Measurements from ENCODE around the gene MYRIP.
"Not testable (repeated sequence)": the region's sequence is repeated elsewhere in the genome, so short reads cannot be mapped to it uniquely, and the experiment has no call there.

Gene MYRIP

DNA sequence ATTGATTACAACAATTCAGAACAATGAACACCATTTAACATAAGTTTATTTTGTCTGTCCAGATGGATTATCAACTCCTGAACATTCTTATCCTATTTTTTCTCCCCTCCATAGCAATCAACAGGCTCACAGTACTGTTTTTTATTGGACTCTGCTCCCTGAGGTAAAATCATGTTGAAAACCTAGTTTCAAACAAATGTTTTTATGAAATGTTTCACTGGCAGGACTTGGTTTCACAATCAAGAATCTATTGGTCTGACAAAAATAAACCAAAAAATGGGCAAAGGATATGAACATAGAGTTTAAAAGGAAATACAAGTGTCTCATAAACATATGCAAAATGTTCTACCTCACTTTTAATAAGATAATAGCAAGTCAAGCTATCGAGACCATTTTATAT lies 2.6 kb upstream of the MYRIP start:
- DNase-seq (ENCODE audit: low read depth in 2 of 2): no peak

DNA sequence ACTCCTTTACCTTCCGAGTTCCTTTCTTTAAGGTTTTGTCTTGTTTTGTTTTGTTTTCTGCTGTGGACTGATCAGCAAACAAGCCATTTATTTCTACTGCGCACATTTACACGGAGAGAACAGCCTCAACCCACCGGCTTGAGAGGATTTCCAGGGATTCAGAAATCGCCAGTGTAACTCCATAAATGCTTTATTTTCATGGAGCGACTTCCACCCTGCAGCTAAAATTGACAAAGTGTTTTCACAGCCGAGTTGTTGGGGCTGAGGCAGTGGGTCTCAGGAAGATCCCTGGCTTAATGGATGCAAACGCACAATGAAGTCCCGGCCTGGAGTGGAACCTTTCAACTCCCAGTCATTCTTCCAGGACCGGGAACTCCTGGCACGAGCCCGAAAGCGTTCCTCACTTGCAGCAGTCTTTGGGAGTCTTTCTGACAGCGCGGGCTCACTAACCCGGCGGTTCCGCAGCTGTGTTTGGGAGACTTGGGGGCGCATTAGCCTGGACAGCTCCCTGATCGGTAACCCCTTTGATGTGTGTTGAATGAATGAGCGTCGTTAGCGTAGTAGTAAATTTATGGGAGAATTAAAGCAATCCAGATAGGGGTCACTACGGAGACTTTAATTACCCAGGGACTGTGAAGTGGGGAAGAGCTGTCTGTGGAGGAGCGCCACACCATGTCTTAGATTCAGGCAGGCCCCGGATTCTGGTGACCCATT lies 785 bp upstream of the MYRIP start:
- no peak for DNase-seq (ENCODE audit: low read depth in 2 of 2)

DNA sequence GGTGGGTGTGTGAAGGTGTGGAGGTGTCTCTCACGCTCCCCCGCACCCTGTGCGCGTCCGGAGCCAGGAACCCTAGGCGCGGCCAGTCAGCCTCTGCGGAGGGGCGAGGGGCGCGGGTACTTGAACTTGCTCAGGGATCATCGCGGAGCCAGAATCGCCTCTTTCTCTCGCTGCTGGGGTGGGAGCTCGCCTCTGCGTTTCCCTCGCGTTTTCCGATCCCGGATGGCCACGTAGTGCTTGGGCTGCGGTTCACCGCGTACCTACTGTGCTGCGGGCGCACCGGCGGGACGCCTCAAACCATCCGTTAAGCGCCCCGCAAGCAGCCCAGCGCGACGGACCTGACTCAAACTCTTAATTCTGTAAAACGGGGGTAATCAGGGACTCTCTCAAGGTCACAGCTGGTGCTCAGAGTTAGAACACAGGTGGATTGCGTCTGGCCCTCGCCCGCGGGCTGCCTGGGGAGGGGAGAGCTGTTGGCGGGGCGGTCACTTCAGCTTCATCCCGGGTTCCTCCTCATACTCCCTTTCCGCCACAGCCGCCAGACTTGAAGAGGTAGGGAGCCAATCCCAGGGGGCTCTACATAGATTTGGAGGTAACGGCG lies 686 bp downstream of the MYRIP start:
- DNase-seq (ENCODE audit: low read depth in 2 of 2): no peak

DNA sequence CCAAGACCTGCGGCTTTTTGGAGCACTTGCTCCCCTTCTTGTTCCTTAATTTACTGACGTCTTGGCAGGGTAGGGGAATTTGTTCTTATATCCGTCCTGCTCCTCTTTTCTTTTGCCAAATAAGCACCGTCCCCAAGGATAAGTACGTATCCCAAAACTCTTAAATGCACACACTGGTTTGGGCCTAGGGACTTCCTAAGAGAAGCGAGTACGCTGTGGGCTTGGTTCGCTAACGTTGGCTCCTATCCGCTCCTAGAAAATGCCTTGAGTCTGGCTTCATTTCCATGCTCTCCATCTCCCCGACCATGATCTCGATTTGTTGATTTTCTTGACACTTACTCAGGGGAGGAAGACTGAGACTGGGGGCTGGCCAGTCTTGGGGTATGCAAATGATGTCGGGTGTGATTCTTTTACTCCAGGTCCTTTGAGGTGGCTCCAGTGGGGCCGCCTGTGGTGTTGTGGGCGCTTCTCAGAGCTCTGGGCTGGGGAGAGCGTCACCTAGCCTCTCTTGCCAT lies 1.3 kb downstream of the MYRIP start:
- DNase-seq (ENCODE audit: low read depth in 2 of 2): no peak

DNA sequence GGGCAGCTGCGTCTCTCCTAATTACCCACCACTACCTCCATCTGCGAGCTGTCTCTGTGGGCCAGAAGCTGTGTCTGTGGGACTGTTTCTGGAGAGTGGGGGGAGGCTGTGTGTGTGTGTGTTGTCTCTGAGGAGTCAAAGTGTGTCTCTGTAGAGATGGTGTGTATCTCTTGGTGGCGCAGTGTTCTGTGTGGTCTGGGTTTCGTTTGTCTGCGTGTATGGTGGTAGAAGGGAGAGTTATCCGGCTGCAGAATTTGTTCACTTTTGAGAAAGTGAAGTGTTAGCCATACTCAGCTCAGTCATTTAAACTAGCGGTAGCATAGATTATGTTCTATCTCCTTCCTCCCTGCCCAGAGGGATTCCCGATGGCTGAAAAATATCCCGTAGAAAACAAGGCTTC lies 2.2 kb downstream of the MYRIP start:
- DNase-seq (ENCODE audit: low read depth in 2 of 2): no peak

DNA sequence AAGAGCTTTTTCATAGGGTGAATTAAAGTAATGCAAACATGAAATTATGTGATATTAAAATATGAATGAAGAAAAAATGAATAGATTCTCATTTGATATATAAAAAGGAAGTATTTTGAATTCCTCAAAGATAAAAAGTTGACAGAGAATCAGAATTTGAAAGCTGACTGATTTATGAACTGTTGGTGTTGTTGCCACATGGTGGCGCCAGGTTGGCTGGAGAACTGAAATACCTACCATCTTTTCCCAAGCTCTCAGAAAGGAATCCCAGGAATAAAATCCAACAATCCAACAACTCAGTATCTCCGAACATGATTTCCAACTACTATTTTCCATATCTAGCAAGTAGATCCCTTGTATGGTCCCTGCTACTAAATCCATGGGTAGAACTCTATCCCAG lies 3.1 kb downstream of the MYRIP start:
- DNase-seq (ENCODE audit: low read depth in 2 of 2): no peak

DNA sequence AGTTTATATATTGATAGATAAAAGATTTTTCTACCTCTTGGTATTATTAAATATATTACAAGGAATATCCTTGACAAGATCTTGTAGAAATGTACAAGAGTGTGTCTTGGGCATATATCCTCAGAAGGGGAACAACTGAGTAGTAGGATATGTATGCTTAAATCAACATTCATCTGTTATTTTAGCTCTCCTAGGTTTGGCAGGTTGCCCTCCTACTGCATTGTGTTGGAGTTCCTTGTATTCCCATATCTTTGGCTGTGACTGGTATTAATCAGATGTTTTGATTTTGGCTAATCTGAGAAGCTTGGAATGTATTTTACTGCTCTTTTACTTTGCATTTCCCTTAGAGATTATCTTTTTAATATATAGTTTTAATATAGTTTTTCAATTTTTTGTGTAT lies 4.6 kb downstream of the MYRIP start:
- no peak for DNase-seq (ENCODE audit: low read depth in 2 of 2)

DNA sequence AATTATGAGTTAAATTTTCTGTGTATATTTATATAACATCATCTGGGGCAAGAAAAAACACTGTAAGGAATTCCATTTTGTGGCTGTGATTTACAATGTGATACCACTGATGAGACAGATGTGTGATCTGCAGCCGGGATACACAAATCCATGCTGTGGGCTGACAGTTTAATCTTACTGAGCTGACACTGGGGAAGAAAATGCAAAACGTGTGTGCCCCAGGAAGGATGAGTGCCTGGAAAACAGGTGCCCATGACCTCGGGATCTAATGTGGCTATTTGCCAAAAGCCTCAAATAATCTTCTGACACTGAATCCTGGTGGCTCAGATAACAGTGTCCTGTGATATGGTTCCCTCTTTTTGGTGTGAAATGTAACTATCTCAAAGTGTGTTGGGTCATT lies 10.5 kb downstream of the MYRIP start:
- DNase-seq (ENCODE audit: low read depth in 2 of 2): no peak

DNA sequence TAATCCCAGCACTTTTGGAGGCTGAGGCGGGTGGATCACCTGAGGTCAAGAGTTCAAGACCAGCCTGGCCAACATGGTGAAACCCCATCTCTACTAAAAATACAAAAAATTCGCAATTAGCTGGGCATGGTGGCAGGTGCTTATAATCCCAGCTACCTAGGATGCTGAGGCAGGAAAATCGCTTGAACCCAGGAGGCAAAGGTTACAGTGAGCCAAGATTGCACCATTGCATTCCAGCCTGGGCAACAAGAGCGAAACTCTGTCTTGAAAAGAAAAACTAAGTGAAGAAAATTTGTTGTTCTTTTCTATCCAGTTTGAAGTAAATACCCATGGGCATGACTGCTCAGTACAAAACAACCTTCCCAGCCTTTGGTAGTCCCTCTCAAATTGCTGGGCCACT lies 24.4 kb downstream of the MYRIP start:
- DNase-seq (ENCODE audit: low read depth in 2 of 2): not testable (repeated sequence)

DNA sequence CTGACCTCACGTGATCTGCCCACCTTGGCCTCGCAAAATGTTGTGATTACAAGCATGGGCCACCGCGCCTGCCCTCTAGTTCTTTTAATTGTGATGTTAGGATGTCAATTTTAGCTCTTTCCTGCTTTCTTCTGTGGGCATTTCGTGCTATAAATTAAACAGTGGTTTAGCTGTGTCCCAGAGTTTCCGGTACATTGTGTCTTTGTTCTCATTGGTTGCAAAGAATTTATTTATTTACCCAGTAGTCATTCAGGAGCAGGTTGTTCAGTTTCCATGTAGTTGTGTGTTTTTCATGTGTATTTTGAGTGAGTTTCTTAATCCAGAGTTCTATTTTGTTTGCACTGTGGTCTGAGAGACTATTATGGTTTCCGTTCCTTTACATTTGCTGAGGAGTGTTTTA lies 30.1 kb downstream of the MYRIP start:
- no peak for DNase-seq (ENCODE audit: low read depth in 2 of 2)

DNA sequence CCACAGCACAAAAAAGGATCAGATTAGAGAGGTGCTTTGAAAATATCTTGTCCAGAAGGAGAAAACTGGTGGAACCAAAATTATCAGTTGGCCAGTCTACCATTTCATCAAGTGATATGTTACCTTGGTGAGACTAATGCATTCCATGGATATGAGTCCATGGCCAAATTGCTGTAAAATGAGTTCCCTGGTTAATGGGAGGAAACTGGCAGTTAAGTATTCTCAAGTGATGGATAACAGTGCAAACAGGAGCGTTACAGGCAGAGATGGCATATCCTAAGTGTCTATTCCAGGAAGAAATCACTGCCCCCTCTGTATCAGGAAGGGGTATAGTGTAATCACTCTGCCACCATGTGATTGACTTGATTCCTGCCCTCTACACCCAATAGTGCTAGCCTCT lies 34.0 kb downstream of the MYRIP start:
- DNase-seq (ENCODE audit: low read depth in 2 of 2): no peak

DNA sequence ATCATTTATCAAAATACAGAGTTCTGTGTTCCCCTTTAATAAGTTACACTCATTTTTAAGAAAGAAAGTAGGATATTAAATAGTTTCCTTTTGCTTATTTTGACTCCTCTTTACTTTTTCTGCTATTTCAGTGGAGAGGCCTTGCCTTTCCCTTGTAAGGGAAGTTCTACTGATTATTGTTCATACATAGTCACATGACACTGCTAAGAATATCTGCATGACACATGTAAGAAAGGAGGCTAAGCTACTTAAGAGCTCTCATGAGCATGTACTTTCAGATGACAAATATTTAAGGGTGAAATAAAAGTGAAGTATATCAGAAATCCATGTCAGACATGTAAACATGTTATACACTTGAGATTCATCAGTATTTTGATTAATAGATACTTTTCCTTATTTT lies 39.0 kb downstream of the MYRIP start:
- DNase-seq (ENCODE audit: low read depth in 2 of 2): no peak

DNA sequence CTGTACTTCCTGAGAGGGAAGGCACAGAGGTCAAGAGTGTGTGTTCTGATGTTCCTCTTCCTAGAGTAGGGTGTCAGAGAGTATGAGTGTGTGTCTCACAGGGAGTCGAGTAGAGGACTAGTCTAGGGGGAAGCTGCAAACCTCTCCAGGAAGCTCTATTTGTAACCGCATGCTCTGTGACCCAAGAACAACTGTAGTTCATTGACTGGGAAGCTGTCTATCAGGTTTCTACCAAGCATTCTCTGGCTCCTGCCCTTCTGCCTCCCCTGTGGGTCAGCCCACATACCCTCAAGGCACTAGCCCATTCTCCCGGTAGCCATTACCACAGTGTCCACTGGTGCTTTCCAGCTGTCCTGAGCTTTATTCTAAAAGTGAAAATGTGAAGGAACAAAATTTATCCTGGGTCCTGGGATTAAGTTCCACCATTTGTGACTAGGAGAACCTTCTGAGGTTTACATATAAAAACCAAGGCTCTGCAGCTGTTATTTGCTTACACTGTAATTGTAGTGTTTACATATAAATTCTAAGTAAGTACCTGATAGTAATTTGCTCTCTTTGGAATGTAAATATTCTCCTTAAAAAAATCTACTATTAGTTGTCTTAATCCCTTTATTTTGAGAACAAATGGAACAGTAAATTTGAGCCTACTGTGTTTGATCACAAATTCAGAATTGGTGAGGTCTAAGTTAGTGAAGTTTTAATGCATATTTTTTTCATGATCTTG lies 40.7 kb downstream of the MYRIP start:
- no peak for DNase-seq (ENCODE audit: low read depth in 2 of 2)

DNA sequence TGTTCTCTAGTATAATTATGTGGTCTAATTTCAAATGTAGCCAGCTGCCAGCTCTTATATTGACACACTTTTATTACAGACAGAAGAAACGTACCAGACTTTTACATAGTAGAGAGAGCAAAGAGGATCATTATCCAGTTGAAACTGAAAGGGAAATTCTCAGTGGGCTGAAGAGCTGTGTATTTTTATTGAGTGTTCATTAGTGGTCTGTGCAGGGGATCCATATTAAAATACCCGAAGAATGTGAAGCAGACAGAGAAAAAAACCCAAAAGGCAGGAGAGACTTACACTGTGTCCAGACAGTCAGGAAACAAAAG lies 41.3 kb downstream of the MYRIP start:
- no peak for DNase-seq (ENCODE audit: low read depth in 2 of 2)

DNA sequence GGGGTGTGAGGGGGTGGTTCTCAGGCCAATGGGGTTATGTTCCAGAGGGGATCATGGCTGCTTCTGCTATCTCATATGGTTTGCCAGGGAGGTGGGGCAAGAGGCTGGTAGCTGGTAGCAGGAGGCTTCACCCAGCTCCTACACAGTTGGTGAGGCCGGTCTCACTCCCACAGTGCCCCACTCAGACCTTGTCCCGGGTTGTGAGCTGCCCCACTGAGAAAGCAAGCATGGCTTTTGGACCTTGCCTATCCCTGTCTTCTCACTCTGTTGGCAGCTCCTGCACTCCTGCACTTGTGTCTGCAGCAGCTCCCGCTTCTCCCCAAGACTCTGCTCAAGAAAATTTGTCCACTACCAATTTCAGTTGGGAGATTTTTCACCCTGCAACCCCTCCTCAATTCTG lies 46.1 kb downstream of the MYRIP start:
- no peak for DNase-seq (ENCODE audit: low read depth in 2 of 2)

DNA sequence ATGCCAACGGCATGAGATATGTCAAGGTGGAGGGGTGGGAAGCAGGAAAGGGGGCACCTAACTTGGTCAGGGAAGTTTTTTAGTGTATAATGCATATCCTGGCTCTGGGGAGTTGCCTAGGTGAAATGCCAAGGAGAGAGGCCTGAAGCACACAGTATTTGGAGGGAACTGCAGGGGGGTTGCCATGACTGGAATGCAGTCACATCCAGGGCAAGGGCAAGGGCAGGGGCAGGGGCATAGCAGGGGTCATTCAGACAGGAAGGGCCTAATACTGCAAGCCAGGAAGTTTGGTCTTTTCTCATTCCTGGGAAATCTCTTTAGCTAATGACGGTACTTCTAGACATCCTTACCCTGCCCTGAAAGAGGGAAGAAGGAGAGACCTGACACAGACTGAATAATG lies 60.5 kb downstream of the MYRIP start:
- DNase-seq (ENCODE audit: low read depth in 2 of 2): no peak

DNA sequence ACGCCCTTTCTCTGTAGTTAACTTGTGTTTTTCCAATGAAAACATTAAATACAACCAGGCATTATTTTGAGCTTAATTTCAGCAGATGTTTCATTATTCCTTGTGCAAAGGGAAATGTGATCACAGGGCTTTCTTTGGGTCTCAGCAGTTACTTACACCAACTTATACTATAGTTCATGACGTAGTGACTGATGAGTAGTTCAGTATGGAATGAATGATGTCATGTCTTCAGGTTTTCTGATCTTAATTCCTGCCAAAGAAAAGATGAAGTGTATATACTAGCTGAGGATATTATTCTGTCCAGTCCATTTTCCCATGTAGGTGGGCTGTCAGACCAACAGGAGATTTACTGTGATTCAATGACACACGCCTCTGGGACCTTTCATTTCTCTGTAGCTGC lies 61.3 kb downstream of the MYRIP start:
- no peak for DNase-seq (ENCODE audit: low read depth in 2 of 2)

DNA sequence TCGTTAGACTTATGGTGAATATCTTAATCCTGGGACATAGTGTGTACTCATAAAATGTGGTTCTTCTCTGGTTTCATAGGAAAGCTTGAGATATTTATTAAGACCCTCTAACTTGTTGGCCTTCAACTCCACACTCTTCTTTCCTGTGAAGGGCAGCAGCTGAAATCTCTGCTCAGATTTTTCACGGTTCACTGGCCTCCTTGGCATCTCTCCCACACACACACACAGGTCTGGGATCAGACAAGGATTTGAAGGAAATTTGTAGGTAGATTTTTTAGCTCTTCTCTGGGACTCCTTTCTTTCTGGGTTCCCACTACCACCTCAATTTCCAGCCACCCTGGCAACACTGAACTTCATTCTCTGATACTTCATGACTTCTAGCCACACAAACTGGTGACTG lies 70.2 kb downstream of the MYRIP start:
- DNase-seq (ENCODE audit: low read depth in 2 of 2): no peak

DNA sequence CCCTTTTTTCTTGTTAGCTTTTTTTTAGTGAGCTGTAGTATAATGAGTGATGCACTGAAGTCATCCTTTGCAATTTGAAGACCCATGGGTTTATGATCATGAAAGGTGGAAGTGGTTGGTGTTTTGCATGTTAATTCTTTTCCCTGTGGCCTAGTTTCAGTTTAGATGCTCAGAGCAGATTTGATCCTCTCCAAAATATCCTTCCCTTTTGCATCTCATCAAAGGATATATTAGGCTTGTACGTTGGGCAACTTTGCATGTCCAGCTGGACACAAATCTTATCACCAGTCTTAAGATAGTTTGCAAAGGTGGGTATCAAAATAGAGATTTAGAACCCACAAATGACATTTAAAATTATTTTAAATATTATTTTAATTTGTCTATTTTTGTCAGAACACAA lies 72.7 kb downstream of the MYRIP start:
- no peak for DNase-seq (ENCODE audit: low read depth in 2 of 2)

DNA sequence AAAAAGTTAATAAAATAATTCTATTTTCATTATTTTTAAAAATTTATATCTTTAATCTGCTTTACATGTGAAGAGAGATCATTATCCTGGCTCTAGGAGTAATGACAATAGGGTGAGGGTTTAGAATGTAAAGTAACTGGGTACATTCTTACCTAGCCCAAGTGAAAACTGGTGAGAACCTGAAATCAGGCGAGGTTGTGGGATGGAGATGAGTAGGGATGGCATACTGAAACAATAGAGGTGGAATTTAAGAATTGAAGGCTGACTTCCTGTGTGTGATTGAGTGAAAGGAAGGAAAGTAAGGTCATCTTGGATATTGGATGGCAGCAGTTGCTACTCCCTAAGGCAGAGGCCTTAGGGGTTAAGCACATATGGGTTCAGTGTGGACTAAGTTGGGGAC lies 82.7 kb downstream of the MYRIP start:
- no peak for DNase-seq (ENCODE audit: low read depth in 2 of 2)

DNA sequence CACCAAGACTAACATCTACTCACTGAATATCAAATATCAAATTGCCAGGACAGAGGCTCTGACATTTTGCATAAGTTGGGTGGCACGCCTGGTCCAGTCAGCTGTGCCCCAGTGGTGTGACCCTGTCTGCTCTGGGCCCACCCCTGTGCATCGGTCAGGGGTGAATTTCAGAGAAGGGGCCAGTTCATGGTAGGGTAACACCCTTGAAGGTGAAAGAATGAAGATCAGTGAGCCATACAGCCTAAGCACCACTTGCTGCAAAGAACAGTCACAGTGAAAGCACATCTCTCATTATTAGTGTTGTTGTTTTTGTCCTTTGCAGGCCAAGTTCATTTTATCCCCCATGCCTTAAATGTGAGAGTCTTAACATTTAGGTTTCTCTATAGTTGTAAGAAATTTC lies 86.8 kb downstream of the MYRIP start:
- no peak for DNase-seq (ENCODE audit: low read depth in 2 of 2)

DNA sequence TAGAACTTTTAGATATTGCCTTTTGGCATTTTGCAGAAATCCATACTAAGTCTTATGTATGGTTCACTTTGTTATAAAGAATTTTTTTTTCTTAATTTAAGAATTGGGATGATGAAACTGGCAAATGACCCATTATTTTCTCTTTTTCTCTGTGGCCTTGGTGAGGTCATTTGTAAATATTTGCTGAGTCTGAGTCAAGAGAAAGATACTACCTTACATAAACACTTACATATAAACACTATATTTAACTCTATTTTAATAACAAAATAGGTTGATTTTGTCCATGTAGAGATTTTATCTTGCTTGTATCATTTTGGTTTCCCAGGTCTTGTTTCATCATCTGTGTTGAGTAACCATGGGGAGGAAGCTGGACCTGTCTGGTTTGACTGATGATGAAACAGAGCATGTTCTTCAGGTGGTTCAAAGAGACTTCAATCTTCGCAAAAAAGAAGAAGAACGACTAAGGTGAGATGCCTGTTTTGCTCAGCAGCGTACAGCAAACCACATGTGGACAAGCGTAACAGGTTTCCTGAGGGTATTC lies 91.1 kb downstream of the MYRIP start:
- DNase-seq (ENCODE audit: low read depth in 2 of 2): no peak

DNA sequence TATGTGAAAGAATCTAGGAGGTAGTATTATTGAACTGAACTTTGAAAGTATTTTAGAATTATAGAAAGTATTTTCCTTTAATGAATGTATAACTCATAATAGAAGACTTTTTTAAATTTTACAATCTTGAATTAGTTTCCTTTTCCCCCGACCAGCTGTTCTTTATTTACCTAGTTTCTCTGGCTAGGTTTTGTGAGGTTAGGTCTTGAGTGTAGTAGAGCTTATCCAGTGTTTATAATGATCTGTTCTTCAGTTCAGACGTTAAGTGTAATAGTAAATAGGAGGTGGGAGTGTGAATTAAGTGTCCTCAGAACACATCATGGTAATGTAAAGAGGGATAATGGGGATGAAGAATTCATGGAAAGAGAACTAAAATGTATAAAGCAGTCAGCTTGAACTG lies 93.8 kb downstream of the MYRIP start:
- no peak for DNase-seq (ENCODE audit: low read depth in 2 of 2)

All from stimulated activated CD8-positive, alpha-beta memory T cell treated with anti-CD3 and anti-CD28 coated beads, Interleukin-2, amount 100 ng/mL, for 48 hours (primary cell).